HG02870 (cell line): ENCODE data around the gene TMEM80.

Source experiments
- ATAC-seq: cut with Tn5 transposase; IDR thresholded peaks from one replicate; pipeline ENCODE4 v1.9.1; 2021; ENCODE audit warnings: mild to moderate bottlenecking, moderate library complexity; ENCODE audit not compliant: unreplicated experiment

The TMEM80 gene

DNA sequence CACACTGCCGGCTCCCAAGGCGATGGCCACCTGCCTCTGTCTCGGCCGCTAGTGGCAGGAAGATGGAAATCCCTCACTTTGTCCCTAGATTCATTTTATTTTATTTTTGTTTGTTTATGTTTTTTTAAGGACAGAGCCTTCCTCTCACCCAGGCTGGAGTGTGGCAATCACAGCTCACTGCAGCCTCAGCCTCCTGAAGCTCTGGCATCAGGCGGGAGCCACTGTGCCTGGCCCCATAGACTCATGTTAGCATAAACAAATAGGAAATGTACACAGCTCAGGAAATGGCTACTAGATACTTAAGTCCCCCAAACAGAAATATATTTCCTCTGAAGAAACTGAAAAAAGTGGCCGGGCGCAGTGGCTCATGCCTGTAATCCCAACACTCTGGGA, 3.5 kb downstream of the TMEM80 start:
- ATAC-seq: no peak

DNA sequence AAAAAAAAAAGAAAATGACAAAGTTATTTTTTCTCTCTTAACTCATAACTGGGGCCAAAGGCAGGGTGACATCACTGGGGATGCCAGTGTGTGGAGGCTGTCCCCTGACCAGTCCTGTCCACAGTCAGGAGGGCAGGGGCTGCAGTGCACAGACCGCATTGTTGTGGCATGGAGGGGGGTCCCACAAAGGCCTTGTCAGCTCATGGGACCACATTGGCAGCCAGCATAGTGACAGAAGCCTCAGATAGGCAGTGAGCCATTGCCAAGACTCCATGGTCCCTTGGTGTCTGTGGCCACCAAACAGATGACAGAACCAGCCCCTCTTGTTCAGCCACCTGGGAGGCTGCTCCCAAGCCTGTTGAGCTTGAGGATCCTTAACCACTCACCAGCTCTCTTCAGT, 4.1 kb downstream of the TMEM80 start:
- ATAC-seq: no peak

DNA sequence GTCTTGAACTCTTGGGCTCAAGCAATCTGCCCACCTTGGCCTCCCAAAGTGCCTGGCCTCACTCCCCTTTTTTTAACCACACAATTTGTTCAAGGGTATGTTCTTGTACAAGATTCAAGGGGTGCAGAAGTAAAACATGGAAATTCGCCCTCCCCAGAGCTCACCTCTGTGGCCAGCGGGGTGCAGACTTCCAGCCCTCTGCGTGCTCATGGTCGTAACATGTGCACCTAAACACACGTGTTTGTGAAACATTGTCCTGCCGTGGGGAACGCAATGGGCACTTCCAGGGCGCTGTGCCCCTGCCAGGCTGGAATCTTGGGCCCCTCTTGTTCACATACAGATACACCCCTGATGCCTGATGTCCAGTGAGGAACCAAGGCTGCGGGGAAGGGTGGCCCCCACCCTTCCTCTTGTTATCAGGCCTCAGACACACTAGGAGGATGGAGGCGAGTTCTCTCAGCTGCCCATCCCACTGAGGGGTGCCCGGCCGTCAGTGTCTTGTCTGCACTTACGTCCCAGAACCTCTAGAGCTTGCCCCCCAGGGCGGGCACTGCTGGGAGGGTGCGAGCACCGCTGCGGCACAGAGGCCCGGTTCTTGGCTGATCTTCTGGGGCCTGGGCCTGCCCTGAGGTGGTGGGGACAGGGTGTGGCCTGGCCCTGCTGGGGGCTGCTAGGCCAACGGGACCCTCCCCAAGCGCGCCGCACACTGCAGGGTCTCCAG, 6.3 kb downstream of the TMEM80 start:
- no peak for ATAC-seq

DNA sequence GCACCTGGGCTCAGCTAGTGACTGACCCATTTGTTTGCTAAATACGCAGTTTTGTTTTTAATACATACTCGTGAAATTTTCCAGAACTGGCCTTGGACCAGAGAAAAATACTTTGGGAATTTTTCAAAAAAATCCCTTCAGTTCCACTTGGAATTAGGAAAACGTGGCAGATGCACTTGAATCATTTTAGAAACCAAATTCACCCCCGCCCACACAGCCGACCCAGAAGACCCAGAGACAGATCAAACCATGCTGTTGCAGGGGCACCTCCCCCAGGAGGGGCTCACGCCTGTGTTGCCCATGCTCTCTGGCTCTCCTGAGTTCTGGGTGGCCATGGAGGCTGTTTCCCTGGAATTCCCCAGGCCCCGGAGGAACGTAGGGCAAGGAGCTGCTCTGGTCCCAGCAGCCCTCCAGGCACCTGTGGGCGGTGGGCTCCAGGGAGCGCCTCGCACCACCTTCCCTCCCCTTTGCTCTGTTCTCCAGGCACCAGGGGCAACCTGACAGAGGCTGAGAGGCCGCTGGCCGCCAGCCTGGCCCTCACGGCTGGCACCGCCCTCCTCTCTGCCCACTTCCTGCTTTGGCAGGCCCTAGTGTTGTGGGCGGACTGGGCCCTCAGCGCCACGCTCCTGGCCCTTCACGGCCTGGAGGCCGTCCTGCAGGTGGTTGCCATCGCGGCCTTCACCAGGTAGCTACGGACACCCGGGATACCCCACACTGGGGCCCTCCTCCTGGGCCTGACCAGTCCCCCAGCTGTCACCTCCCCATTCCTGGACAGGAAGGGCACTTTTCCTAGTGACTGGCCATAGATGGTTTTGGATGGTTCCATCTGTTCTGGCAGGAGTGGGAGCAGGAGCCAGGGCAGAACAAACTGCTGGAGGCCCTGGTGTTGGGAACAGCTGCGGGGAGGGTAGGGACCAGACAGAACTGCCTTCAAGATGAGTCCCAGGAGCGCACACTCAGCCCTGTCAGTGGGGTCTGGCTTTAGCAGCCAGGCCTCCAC, 7.1 kb downstream of the TMEM80 start:
- ATAC-seq: no peak

DNA sequence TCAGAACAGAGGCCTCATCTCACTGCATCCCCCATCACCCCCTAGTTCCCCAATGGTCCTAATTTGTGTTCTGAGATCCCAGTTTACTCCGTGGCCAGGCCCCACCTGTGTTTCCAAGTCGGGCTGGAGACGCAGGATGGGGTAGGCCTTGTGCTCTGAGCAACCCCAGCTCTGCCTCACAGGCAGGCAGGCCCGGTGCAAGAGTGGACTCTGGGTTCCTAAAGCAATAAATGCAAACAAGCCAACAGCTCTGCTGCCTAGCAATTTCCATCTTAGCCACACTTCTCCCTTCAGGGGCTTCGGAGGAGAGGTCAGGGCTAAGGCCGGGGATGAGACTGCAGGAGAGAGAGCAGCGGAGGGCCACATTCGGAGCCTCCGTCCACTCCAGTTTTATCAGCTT, 7.9 kb downstream of the TMEM80 start:
- no peak for ATAC-seq

DNA sequence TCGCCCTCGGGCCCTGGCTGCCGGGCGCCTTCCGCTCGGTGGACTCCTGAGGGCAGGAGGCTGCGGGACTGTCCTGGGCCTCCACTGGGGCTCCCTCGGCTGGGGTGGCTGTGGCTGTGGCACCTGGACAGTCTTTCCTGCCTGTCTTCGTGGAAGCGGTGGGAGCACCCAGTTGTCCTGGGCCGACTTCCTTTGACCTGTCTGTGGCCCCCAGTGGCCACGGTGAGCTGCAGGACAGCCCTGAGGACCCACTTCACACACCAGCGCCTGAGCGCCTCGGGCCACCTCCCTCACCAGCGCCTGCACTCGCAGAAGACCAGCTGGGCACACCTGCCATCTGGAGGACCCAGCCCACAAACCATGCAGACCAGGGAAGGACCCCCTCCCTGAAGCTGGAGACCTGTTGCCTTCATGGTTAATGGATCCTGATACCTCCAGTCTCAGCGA, 8.6 kb downstream of the TMEM80 start:
- ATAC-seq: no peak

DNA sequence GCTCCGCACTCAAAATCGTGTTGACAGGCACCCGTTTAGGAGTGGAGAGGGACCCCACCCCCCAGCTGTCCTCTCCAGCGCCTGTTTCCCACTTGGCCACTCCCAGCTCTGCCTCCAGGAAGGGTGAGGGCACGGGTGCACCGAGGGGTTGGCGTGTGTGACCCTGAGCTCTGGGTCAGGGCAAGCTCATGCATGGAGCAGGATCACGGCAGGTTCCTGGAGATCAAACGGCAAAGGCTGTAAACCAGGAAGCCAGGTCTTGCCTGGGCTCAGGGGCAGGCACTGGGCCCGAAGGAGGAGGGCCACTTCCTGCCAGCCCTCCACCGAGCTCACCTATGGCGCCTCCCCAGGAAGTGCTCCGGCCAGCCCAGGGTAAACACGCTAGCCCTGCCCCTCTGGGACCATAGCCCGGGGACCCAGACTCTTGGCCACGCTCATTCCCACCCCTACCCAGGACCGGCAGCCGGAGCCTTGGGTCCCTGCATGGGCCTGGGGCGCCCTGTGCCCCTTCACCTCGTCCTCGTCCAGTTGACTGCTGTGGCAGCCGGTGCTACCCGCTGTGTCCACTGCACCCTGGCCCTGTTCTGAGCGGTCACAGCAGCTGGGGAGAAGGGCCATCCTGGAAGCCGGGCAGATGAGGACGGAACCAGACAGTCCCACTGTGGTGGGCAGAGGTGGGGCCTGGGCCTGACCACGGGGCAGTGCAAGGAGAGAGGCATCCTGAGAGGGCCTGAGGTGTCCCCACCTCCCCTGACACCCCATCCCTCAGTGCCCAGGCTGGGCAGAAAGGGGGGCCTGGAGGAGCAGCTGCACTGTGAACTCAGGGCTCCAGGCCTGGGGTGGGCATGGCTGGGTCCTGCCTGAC, 9.4 kb downstream of the TMEM80 start:
- no peak for ATAC-seq

DNA sequence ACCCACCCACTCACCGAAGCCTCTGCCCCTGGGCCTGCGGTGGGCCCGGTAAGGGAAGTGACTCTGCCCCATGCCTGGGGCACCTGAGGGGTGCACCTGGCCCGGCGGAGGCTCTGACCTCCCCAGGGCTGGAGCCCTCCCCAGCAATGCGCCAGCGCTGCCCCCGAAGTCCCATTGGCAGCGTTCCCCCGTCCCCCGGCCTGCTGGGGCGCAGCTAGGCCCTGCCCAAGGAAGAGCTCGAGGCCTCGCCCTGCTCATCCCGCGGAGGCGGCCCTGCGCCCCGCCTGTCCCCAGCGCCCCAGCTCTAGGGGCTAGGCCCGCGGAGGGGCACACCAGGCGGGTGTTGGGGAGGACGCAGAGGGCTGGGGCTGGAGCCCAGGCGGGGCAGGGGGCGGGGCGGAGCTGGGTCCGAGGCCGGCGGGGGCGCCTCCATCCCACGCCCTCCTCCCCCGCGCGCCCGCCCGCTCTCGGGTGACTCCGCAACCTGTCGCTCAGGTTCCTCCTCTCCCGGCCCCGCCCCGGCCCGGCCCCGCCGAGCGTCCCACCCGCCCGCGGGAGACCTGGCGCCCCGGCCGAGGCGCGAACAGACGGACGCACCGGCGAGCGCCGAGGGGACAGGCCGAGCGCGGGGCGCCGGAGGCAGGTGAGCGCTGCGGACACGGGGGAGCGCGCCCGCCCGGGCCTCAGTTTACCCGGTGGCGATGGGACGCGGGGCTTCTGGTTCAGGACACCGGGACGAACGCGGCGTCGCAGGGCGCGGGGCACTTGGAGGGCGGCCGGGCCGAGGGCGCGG, 10.2 kb downstream of the TMEM80 start, which contains the start of gene EPS8L2:
Gene EPS8L2, plus strand, starts transcription at position 586 of the 793 bp plus-strand sequence. CDS start 3,177 bp downstream, outside the sequence.
- ATAC-seq: no peak

DNA sequence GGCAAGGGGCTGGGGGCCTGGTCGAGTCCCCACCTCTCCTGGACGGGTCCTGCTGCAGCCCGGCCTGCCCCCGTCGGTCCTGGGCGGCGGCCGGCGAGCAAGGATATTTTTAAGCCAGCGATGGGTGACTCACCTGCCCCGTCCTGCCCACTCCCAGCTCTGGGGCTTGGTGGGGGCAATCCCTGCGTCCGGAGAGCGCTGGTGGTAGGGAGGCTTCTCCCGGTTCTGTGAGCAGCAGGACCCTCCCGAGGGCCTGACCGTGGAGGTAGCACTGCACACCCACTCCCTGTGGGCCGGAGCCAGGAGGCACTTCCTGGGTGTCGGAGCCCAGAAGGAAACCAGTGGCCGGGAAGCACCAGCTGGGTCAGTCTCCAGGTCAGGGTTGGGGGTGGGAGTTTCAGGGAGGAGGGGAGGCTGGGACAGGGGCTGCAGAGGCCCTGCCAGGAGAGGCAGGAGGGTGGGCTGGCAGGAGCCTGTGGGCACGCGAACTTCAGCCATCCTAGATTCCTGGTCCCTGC, 10.9 kb downstream of the TMEM80 start:
- ATAC-seq: no peak

DNA sequence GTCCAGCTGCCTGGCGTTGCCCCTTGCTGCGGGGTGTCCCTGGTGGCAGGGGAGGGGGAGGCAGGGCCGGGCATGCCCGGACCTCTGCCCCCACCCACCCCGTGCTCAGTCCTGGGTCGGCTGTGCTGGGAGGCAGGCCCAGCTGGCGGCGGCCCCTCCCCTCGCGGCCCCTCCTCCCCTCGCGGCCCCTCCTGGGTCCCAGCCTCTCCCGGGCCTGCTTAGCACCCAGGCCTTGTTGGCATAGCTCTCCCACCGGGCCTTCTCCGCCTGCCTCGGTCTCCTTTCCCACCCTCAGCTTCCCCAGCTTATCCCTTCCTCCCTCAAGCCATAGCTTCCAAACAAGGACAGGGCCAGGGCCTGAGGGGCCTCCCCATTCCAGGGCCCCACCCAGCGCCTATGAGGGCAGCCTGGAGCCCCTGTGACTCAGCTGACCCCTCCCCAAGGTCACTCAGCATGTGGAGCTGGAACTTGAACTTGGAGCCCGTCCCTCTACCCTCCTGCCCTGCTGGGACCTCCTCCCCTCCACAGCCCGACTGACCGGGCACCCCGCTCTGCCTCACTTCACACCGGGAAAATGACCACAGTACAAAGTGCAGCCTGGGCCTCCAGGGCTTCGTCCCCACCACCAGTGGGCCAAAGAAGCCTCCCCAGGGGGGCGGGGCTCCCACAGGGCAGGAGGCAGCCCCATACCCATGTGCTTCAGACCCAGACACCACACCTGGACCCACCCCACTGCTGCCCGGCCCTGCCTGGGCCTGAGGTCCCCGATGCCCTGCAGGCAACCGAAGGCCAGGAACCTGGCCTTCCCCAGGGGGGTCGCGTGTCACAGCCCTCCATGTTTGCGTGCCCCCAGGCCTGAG, 11.6 kb downstream of the TMEM80 start:
- no peak for ATAC-seq

DNA sequence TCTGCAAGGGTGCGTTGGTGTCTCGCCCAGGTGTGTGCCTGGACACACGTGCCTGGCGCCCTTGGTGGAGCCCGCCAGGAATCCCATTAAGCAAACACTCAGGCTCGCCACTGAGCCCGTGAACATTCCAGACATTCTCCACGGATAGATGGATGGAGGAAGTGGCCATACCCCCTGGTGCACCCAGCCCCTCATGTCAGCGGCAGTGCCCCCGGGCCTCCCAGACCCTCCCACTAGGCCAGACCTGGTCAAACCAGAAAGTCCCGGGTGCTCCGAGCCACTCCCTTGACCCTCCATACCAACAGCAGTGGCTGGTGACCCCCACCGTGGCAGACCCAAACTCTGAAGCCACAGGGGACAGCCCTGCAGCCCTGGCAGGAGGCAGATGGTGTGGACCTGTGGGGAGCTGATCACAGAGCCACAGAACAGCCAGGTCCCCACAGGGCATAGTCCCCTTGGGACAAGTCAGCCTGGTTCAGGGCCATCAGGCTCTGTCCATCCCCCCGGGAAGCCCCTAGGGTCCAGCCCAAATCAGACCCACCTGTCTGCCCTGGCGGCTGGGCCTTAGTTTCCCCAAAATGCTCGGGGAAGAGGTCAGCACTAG, 12.3 kb downstream of the TMEM80 start:
- no peak for ATAC-seq

DNA sequence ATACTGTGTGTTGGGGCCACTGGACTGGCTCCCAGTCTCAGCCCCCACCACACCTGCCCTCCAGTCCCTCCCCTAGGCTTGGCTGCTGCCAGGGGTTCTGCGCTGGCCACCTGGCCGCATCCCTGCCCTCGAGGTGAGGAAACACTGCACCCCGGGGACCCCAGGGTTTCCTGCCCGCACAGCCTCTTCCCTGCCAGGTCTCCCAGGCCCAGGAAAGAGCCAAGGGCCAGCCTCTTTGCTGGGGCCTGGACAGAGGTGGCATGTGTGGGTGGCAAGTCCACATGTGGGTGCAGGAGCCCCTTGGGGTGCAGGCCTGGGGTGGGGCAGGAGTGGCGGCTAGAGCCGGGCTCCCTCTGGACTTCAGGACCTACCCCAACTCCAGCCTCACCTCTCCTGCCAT, 12.9 kb downstream of the TMEM80 start:
- ATAC-seq: no peak

DNA sequence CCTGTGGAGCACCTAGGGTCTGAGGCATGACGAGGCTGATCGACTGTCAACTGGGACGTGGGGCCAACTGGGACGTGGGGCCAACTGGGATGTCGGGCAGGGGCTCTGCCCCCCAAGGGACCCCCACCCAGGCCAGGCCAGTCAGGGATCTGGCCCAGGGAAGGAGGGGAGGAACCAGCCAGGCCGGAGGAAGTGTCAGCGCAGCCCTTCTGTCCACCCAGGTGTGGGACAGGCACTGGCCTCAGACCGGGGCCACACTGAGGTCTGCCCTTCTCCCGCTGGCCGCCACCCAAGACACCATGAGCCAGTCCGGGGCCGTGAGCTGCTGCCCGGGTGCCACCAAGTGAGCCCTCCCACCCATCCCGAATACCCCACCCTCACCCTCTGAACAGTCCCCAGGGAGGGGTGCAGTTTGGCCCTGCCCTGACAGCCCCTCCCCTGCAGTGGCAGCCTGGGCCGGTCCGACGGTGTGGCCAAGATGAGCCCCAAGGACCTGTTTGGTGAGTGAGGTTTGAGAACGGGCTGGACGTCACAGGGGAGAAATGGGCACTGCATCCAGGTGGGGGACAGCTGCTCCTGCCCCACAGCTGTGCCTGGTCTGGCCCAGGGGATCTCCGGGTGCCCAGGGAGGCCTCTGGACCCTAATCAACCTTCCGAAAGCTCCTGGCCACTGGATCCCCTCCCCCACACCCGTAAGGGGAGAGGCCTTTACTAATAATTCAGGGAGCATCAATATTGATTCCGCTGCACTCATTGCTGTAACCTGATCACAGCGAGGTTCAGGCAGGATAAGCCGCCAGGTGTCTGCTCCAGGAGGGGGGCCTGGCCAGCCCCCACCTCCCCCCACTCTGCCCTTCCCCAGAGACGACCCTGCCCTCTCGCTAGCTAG, 13.7 kb downstream of the TMEM80 start:
- no peak for ATAC-seq

DNA sequence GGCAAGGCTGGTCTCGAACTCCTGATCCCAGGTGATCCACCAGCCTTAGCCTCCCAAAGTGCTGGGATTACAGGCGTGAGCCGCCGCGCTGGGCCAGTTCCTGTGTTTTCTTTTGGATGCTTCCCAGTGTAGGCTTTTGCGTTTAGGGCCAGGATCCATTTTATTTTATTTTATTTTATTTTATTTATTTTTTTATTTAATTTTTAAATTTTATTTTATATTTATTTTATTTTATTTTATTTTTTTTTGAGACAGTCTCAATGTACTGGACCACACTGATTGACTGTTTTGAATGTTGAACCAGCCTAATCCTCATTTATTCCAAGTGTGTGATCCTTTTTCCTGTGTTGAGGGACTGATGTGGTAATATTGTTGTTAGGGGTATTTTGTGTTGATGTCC, 18.8 kb downstream of the TMEM80 start:
- no peak for ATAC-seq

DNA sequence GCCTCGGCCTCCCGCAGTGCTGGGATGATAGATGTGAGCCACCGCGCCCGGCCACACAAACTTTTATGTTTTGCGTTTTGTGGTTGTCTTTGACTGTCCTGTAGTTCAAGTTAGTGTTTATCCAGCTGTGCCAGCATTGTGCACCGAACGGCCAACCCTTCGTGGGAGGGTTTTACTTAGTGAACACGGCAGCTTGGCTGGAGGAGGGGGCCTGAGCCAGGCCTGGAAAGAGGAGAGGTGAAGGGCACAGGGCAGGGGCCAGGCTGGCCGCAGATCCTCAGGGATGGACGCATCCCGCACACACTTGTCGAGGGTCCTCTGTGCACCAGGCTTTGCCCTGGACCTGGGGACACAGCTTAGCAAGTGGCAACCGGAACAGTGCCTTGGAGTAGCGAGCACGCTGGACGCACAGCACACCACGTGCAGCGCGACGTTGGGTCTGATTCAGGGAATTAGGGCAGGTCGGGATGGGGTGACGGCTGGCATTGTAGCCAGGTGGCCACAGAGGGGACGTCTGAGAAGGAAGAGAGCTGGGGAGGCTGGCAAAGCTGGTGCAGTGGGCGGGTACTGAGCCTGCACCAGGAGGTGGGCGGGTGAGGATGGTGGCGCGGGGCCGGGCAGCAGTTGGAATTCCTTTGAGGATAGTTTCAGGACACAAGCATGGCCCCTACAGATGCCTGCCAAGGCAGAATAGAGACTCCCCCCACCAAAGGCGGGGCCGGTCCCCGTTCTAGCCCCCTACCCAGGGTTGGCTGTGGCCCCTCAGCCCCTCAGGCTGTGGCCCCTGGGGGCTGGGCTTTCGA, 23.8 kb downstream of the TMEM80 start:
- no peak for ATAC-seq

DNA sequence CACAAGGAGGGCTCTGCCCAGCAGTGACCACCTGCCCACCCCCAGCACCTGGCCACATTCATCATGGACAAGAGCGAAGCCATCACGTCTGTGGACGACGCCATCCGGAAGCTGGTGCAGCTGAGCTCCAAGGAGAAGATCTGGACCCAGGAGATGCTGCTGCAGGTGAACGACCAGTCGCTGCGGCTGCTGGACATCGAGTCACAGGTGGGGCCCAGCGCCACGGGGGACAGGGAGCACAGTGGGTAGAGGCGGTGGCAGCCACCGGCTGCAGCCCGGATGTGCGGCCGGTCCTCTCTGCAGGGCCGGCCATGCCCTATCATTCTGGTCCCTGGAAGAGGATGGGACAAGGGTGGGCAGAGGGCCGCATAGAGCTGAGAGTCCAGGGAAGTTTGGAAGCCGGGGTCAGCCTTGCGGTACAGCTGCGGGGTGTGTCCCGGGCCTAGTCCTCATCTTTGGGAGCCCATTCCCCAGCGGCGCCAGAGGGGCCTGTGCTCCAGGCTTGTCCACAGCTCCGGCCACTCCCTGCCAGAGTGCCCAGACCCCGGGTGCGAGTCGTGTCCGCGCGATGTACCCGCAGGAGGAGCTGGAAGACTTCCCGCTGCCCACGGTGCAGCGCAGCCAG, 24.5 kb downstream of the TMEM80 start:
- no peak for ATAC-seq
